Activated CD4-positive, alpha-beta T cell treated with anti-CD3 and anti-CD28 coated beads, Interleukin-2, amount 50 U/mL, for 24 hours (primary cell): ENCODE data around the gene HLA-C.
"Not testable (repeated sequence)": the region's sequence is repeated elsewhere in the genome, so short reads cannot be mapped to it uniquely, and the experiment has no call there.

ENCODE experiments used
- DNase-seq, 2 donors: peaks; one replicate each; pipeline ENCODE4 v3.0.0-alpha.2; 2020; ENCODE audit warnings: low read depth in 1 of 2, low spot score in 1 of 2

The HLA-C gene

GRCh38 chr6:31271641-31272357 is at the start of gene HLA-C:
Gene HLA-C, minus strand, starts transcription at chr6:31272092. Its CDS starts 21 bp downstream, at chr6:31272071.
- DNase-seq = peak; percentile 53 to 90

GRCh38 chr6:31321005-31321707 is 49.3 kb upstream of the HLA-C start:
- DNase-seq = no peak

GRCh38 chr6:31317036-31317435 is 45.1 kb upstream of the HLA-C start:
- DNase-seq = no peak

- DNase-seq = no peak
These were observed 37.7 kb upstream of the HLA-C start for GRCh38 chr6:31309641-31310040.

- no peak for DNase-seq
These were observed 36.9 kb upstream of the HLA-C start for GRCh38 chr6:31308845-31309175.

- DNase-seq = peak; percentile 43 to 50
These were observed 36.4 kb upstream of the HLA-C start for GRCh38 chr6:31308050-31308844.

- no peak for DNase-seq
These were observed 35.8 kb upstream of the HLA-C start for GRCh38 chr6:31307669-31308049.

GRCh38 chr6:31305703-31306219 is 33.9 kb upstream of the HLA-C start:
- DNase-seq = no peak

GRCh38 chr6:31304683-31305082 is 32.8 kb upstream of the HLA-C start:
- DNase-seq = no peak

GRCh38 chr6:31300797-31301196 is 28.9 kb upstream of the HLA-C start:
- no peak for DNase-seq

GRCh38 chr6:31299947-31300346 is 28.1 kb upstream of the HLA-C start:
- DNase-seq = no peak

GRCh38 chr6:31299511-31299910 is 27.6 kb upstream of the HLA-C start:
- no peak for DNase-seq

- DNase-seq = no peak
These were observed 22.2 kb upstream of the HLA-C start for GRCh38 chr6:31294056-31294455.

- DNase-seq = no peak
These were observed 21.5 kb upstream of the HLA-C start for GRCh38 chr6:31293343-31293742.

GRCh38 chr6:31289788-31290187 is 17.9 kb upstream of the HLA-C start:
- no peak for DNase-seq

GRCh38 chr6:31287619-31288018 is 15.7 kb upstream of the HLA-C start:
- no peak for DNase-seq

- DNase-seq = no peak
These were observed 14.1 kb upstream of the HLA-C start for GRCh38 chr6:31285982-31286381.

GRCh38 chr6:31285486-31285885 is 13.6 kb upstream of the HLA-C start:
- no peak for DNase-seq

- DNase-seq = not testable (repeated sequence)
These were observed 7.8 kb upstream of the HLA-C start for GRCh38 chr6:31279647-31280046.

- no peak for DNase-seq
These were observed 1.1 kb upstream of the HLA-C start for GRCh38 chr6:31272836-31273626.

GRCh38 chr6:31272436-31272835 is 544 bp upstream of the HLA-C start:
- no peak for DNase-seq
